ENCODE measurements around the gene WNK4. TPM values are rescaled to one million over a fixed set of nuclear protein-coding genes. Genes with fewer than 3 reads are reported as not detected.

The WNK4 gene
- not detected for total RNA-seq

GRCh38 chr17:42779936-42780850 is at the start of gene WNK4:
Gene WNK4, plus strand, starts transcription at chr17:42780610. Its CDS starts 89 bp downstream, at chr17:42780699.

GRCh38 chr17:42744806-42745617 is 35.4 kb upstream of the WNK4 start, which contains the start of gene EZH1:
Gene EZH1, minus strand, starts transcription at chr17:42745040. Its CDS starts 16,099 bp downstream, at chr17:42728941.

GRCh38 chr17:42760652-42761581 is 19.5 kb upstream of the WNK4 start, which contains the start of gene RAMP2:
Gene RAMP2, plus strand, starts transcription at chr17:42761227. Its CDS starts 35 bp downstream, at chr17:42761262.

GRCh38 chr17:42773290-42774035 is 6.9 kb upstream of the WNK4 start, which contains the start of gene VPS25:
Gene VPS25, plus strand, starts transcription at chr17:42773449. Its CDS starts 27 bp downstream, at chr17:42773476.

GRCh38 chr17:42798383-42799380 is 18.3 kb downstream of the WNK4 start, which contains the start of the genes CNTD1 and COA3:
Gene CNTD1, plus strand, starts transcription at chr17:42798861. Its CDS starts 207 bp downstream, at chr17:42799068.
Gene COA3, minus strand, starts transcription at chr17:42798704. Its CDS starts 23 bp downstream, at chr17:42798681.

GRCh38 chr17:42832934-42833766 is 52.7 kb downstream of the WNK4 start, which contains the start of gene PSME3:
Gene PSME3, plus strand, starts transcription at chr17:42833397. Its CDS starts 235 bp downstream, at chr17:42833632.

GRCh38 chr17:42844271-42844670 is 63.9 kb downstream of the WNK4 start, which contains the start of gene AOC2:
Gene AOC2, plus strand, starts transcription at chr17:42844580. Its CDS starts 47 bp downstream, at chr17:42844627.

Small RNAs within 50 kb of the gene (small RNA-seq; reads per million reads assigned to genes)
- gene HMGN2P15 = 0 reads per million in 2 donors
- gene MIR6781 = 0 reads per million in 2 donors

Other genes with a start within 250 kb of the WNK4 start
- 10 to 100 TPM; 43.6 to 83.6 TPM for gene NAGLU, start 244.4 kb upstream of the WNK4 start, total RNA-seq
- gene HSD17B1, start 227.7 kb upstream of the WNK4 start, total RNA-seq = 1 to 10 TPM in 1 of 2 donors, under 1 TPM in 1; 1.00 to 1.0 TPM
- gene COASY, start 218.5 kb upstream of the WNK4 start, total RNA-seq = 10 to 100 TPM; 19.6 to 32.6 TPM
- 10 to 100 TPM; 39.6 to 55.3 TPM for gene MLX, start 213.5 kb upstream of the WNK4 start, total RNA-seq
- gene PSMC3IP, start 202.9 kb upstream of the WNK4 start, total RNA-seq = 1 to 10 TPM; 7.9 to 9.0 TPM
- 10 to 100 TPM; 69.3 to 91.9 TPM for gene RETREG3, start 171.2 kb upstream of the WNK4 start, total RNA-seq
- gene TUBG1, start 170.9 kb upstream of the WNK4 start, total RNA-seq = 100 to 1,000 TPM in 1 of 2 donors, 10 to 100 TPM in 1; 49.2 to 131 TPM
- gene TUBG2, start 121.3 kb upstream of the WNK4 start, total RNA-seq = 10 to 100 TPM; 11.3 to 16.9 TPM
- 1 to 10 TPM; 8.3 to 10.0 TPM for gene PLEKHH3, start 103.6 kb upstream of the WNK4 start, total RNA-seq
- gene CCR10, start 98.8 kb upstream of the WNK4 start, total RNA-seq = 1 to 10 TPM; 1.3 to 1.7 TPM
- 10 to 100 TPM in 1 of 2 donors, 1 to 10 TPM in 1; 8.0 to 34.1 TPM for gene CNTNAP1, start 98.1 kb upstream of the WNK4 start, total RNA-seq
- gene EZH1, start 35.6 kb upstream of the WNK4 start, total RNA-seq = 10 to 100 TPM; 11.0 to 24.8 TPM
- gene RAMP2, start 19.4 kb upstream of the WNK4 start, total RNA-seq = 1 to 10 TPM in 1 of 2 donors, under 1 TPM in 1; 0.67 to 1.0 TPM
- gene VPS25, start 7.2 kb upstream of the WNK4 start, total RNA-seq = 10 to 100 TPM; 63.3 to 73.3 TPM
- gene COA3, start 18.1 kb downstream of the WNK4 start, total RNA-seq = 10 to 100 TPM; 68.8 to 96.9 TPM
- under 1 TPM in 1 of 2 donors, not detected in 1; under 0.01 TPM for gene CNTD1, start 18.3 kb downstream of the WNK4 start, total RNA-seq
- 10 to 100 TPM; 68.8 to 94.9 TPM for gene BECN1, start 43.7 kb downstream of the WNK4 start, total RNA-seq
- gene PSME3, start 52.8 kb downstream of the WNK4 start, total RNA-seq = 100 to 1,000 TPM; 113 to 178 TPM
- 1 to 10 TPM in 1 of 2 donors, under 1 TPM in 1; 1.00 to 1.0 TPM for gene AOC2, start 64.0 kb downstream of the WNK4 start, total RNA-seq
- gene AOC3, start 70.6 kb downstream of the WNK4 start, total RNA-seq = under 1 TPM; under 0.01 TPM
- not detected for gene G6PC1, start 120.2 kb downstream of the WNK4 start, total RNA-seq
- 10 to 100 TPM; 12.4 to 12.7 TPM for gene AARSD1, start 183.8 kb downstream of the WNK4 start, total RNA-seq
- gene PTGES3L, start 199.5 kb downstream of the WNK4 start, total RNA-seq = under 1 TPM; 0.33 to 0.34 TPM
- 1 to 10 TPM; 7.6 to 8.0 TPM for gene RUNDC1, start 200.0 kb downstream of the WNK4 start, total RNA-seq
- gene RPL27, start 217.8 kb downstream of the WNK4 start, total RNA-seq = 1,000 to 10,000 TPM in 1 of 2 donors, 100 to 1,000 TPM in 1; 783 to 1,366 TPM
- 100 to 1,000 TPM; 167 to 255 TPM for gene IFI35, start 226.2 kb downstream of the WNK4 start, total RNA-seq
- gene VAT1, start 241.8 kb downstream of the WNK4 start, total RNA-seq = 100 to 1,000 TPM; 400 to 703 TPM
- gene RND2, start 244.6 kb downstream of the WNK4 start, total RNA-seq = under 1 TPM; 0.33 to 0.34 TPM

Data from melanocyte of skin (primary cell).